LHCN-M2 (cell line): ENCODE measurements around the gene TKT. TPM values are rescaled to one million over a fixed set of nuclear protein-coding genes. Genes with fewer than 3 reads are reported as not detected.

Experiments used
- DNase-seq: peaks from one replicate; pipeline ENCODE4 v3.0.0-alpha.2; 2012; ENCODE audit warnings: low read depth
- total RNA-seq: library from RNA; depleted of rRNA; stranded (reverse); fragments of >200 nt; gene quantifications from 2 replicates; pipeline ENCODE4 v1.2.3, GENCODE V29; 2014

TKT gene
- total RNA-seq, 1 experiment from 2014 or later = 235 TPM

GRCh38 chr3:53198256-53198977 lies 57.4 kb downstream of the TKT start:
- DNase-seq = no peak

GRCh38 chr3:53196575-53197407 lies 59.0 kb downstream of the TKT start:
- peak; percentile 33 for DNase-seq

- peak; percentile 17 for DNase-seq
Measured at GRCh38 chr3:53195602-53196574, 59.9 kb downstream of the TKT start.

- no peak for DNase-seq
Measured at GRCh38 chr3:53195066-53195450, 60.8 kb downstream of the TKT start.

- peak; percentile 47 for DNase-seq
Measured at GRCh38 chr3:53194210-53195065, 61.4 kb downstream of the TKT start.

GRCh38 chr3:53193466-53194209 lies 62.2 kb downstream of the TKT start:
- no peak for DNase-seq

GRCh38 chr3:53192608-53193007 lies 63.2 kb downstream of the TKT start:
- DNase-seq = no peak

GRCh38 chr3:53191836-53192480 lies 63.9 kb downstream of the TKT start:
- DNase-seq = no peak

GRCh38 chr3:53190659-53191058 lies 65.2 kb downstream of the TKT start:
- no peak for DNase-seq

- no peak for DNase-seq
Measured at GRCh38 chr3:53189276-53189675, 66.5 kb downstream of the TKT start.

- DNase-seq = no peak
Measured at GRCh38 chr3:53188720-53189119, 67.1 kb downstream of the TKT start.

- DNase-seq = no peak
Measured at GRCh38 chr3:53188136-53188685, 67.6 kb downstream of the TKT start.

- no peak for DNase-seq
Measured at GRCh38 chr3:53187430-53187829, 68.4 kb downstream of the TKT start.

GRCh38 chr3:53186726-53187125 lies 69.1 kb downstream of the TKT start:
- no peak for DNase-seq

- no peak for DNase-seq
Measured at GRCh38 chr3:53185761-53186465, 69.9 kb downstream of the TKT start.

- DNase-seq = no peak
Measured at GRCh38 chr3:53184701-53185100, 71.1 kb downstream of the TKT start.

- DNase-seq = no peak
Measured at GRCh38 chr3:53183514-53183913, 72.3 kb downstream of the TKT start.

- no peak for DNase-seq
Measured at GRCh38 chr3:53182764-53183355, 73.0 kb downstream of the TKT start.
